Smooth muscle cell (in vitro differentiated cells): Measurements from ENCODE around the gene CD244. TPM values are rescaled to one million over a fixed set of nuclear protein-coding genes. Genes with fewer than 3 reads are reported as not detected.

Experiments
- DNase-seq: peaks from one replicate; lab custom pipeline; 2025; ENCODE audit not compliant: unreplicated experiment; lab: John Stamatoyannopoulos, UW
- H2AFZ ChIP-seq: fragments of 200-600 bp; sonication (generic); 2 replicates; pipeline ENCODE4 v1.6.0; 2016; ENCODE audit warnings: antibody characterized with exemption, low read depth, mild to moderate bottlenecking
- H3F3A ChIP-seq: fragments of 200-600 bp; sonication (generic); 2 replicates; pipeline ENCODE4 v1.6.0; 2017; ENCODE audit warnings: antibody characterized with exemption, low read depth
- H3K27ac ChIP-seq: fragments of 200-600 bp; sonication (generic); 2 replicates; pipeline ENCODE4 v1.5.1; 2016; ENCODE audit warnings: low read depth, mild to moderate bottlenecking
- H3K27me3 ChIP-seq: fragments of 200-600 bp; sonication (generic); 2 replicates; pipeline ENCODE4 v1.6.1; 2016; ENCODE audit warnings: low read depth, mild to moderate bottlenecking
- H3K36me3 ChIP-seq: fragments of 200-600 bp; sonication (generic); 2 replicates; pipeline ENCODE4 v1.5.1; 2016; ENCODE audit warnings: low read depth
- H3K4me1 ChIP-seq: fragments of 200-600 bp; sonication (generic); 2 replicates; pipeline ENCODE4 v1.5.1; 2016; ENCODE audit warnings: low read depth
- H3K4me2 ChIP-seq: fragments of 200-600 bp; sonication (generic); 2 replicates; pipeline ENCODE4 v1.6.0; 2016; ENCODE audit warnings: mild to moderate bottlenecking
- H3K4me3 ChIP-seq: fragments of 200-600 bp; sonication (generic); 2 replicates; pipeline ENCODE4 v1.5.1; 2016; ENCODE audit warnings: mild to moderate bottlenecking
- H3K79me2 ChIP-seq: fragments of 200-600 bp; sonication (generic); 2 replicates; pipeline ENCODE4 v1.6.0; 2016; ENCODE audit warnings: low read depth, mild to moderate bottlenecking
- H3K9ac ChIP-seq: fragments of 200-600 bp; sonication (generic); 2 replicates; pipeline ENCODE4 v1.6.0; 2016; ENCODE audit warnings: low read depth
- H3K9me3 ChIP-seq: fragments of 200-600 bp; sonication (generic); replicated peaks from 2 replicates; pipeline ENCODE4 v1.5.1; 2016; ENCODE audit warnings: low read depth
- H4K20me1 ChIP-seq: fragments of 200-600 bp; sonication (generic); 2 replicates; pipeline ENCODE4 v1.6.0; 2016; ENCODE audit warnings: low read depth
- WGBS: methylation state at CpG from one replicate; pipeline ENCODE4 v1.1.7; 2016; ENCODE audit warnings: low lambda C conversion rate; 5-methylcytosine and 5-hydroxymethylcytosine counted together
- polyA plus RNA-seq: library from polyadenylated mRNA; unstranded; fragments of >200 nt; fragmentation: Nextera tagmentation; extraction: Ambion mirVana; gene quantifications from 2 replicates; pipeline ENCODE4 v1.2.1, GENCODE V29; 2016
- total RNA-seq: library from RNA; depleted of rRNA; stranded (reverse); fragments of >200 nt; gene quantifications from 2 replicates; pipeline ENCODE4 v1.2.3, GENCODE V29; 2014
- TF ChIP-seq, protein P1 (sequence below): fragments of 200-600 bp; sonication (generic); IDR thresholded peaks from 2 replicates; pipeline ENCODE4 v1.5.1; 2017; ENCODE audit warnings: borderline replicate concordance, mild to moderate bottlenecking, antibody characterized with exemption; ENCODE audit not compliant: insufficient read depth, poor library complexity, severe bottlenecking

CD244 gene
- total and polyA plus RNA-seq, 2 experiments from 2014 or later, result 0.99 TPM; not detected in 1

- H3K79me2 ChIP-seq, result no peaks in the 10 kb centered on the region
- H3K27me3 ChIP-seq, result no peaks in the 10 kb centered on the region
- no peak overlapping the region for H3K4me3 ChIP-seq
- no peak overlapping the region for H3K27ac ChIP-seq
- no peaks in the 10 kb centered on the region for H4K20me1 ChIP-seq
- no peaks in the 10 kb centered on the region for H3K9me3 ChIP-seq
- no peak overlapping the region for H2AFZ ChIP-seq
- DNase-seq, result no peak
- H3F3A ChIP-seq, result no peaks in the 10 kb centered on the region
- no peaks in the 10 kb centered on the region for H3K4me1 ChIP-seq
- WGBS, result 88% methylated on average over 2 of the region's 2 CpGs
- H3K36me3 ChIP-seq, result no peaks in the 10 kb centered on the region
- no peak overlapping the region for H3K9ac ChIP-seq
- TF ChIP-seq, protein P1, sequence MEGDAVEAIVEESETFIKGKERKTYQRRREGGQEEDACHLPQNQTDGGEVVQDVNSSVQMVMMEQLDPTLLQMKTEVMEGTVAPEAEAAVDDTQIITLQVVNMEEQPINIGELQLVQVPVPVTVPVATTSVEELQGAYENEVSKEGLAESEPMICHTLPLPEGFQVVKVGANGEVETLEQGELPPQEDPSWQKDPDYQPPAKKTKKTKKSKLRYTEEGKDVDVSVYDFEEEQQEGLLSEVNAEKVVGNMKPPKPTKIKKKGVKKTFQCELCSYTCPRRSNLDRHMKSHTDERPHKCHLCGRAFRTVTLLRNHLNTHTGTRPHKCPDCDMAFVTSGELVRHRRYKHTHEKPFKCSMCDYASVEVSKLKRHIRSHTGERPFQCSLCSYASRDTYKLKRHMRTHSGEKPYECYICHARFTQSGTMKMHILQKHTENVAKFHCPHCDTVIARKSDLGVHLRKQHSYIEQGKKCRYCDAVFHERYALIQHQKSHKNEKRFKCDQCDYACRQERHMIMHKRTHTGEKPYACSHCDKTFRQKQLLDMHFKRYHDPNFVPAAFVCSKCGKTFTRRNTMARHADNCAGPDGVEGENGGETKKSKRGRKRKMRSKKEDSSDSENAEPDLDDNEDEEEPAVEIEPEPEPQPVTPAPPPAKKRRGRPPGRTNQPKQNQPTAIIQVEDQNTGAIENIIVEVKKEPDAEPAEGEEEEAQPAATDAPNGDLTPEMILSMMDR, result no peak
- H3K4me2 ChIP-seq, result no peak overlapping the region
Observed at GRCh38 chr1:160780398-160780755, 82.3 kb downstream of the CD244 start.

Other genes with a start within 250 kb of the CD244 start
- not detected in 2 replicates for gene SLAMF1, start 215.8 kb downstream of the CD244 start, total RNA-seq
- not detected in 2 replicates for gene SLAMF1, start 215.8 kb downstream of the CD244 start, polyA plus RNA-seq
- not detected in 2 replicates for gene CD48, start 151.1 kb downstream of the CD244 start, total RNA-seq
- gene CD48, start 151.1 kb downstream of the CD244 start, polyA plus RNA-seq, result 0.37 TPM in 1 of 2 replicates, not detected in the other
- not detected in 2 replicates for gene SLAMF7, start 123.6 kb downstream of the CD244 start, total RNA-seq
- gene SLAMF7, start 123.6 kb downstream of the CD244 start, polyA plus RNA-seq, result 0.38 TPM in 1 of 2 replicates, not detected in the other
- gene LY9, start 66.7 kb downstream of the CD244 start, total RNA-seq, result not detected in 2 replicates
- gene LY9, start 66.7 kb downstream of the CD244 start, polyA plus RNA-seq, result not detected in 2 replicates
- not detected in 2 replicates for gene ITLN1, start 22.3 kb upstream of the CD244 start, total RNA-seq
- not detected in 2 replicates for gene ITLN1, start 22.3 kb upstream of the CD244 start, polyA plus RNA-seq
- not detected in 2 replicates for gene ITLN2, start 91.9 kb upstream of the CD244 start, total RNA-seq
- not detected in 2 replicates for gene ITLN2, start 91.9 kb upstream of the CD244 start, polyA plus RNA-seq
- 57.8 and 62.5 TPM in 2 replicates for gene F11R, start 158.3 kb upstream of the CD244 start, total RNA-seq
- 26.4 and 35.6 TPM in 2 replicates for gene F11R, start 158.3 kb upstream of the CD244 start, polyA plus RNA-seq
- 11.5 and 48.0 TPM in 2 replicates for gene TSTD1, start 176.1 kb upstream of the CD244 start, total RNA-seq
- 26.0 and 63.2 TPM in 2 replicates for gene TSTD1, start 176.1 kb upstream of the CD244 start, polyA plus RNA-seq
- 47.0 and 51.7 TPM in 2 replicates for gene USF1, start 183.1 kb upstream of the CD244 start, total RNA-seq
- gene USF1, start 183.1 kb upstream of the CD244 start, polyA plus RNA-seq, result 18.2 and 20.0 TPM in 2 replicates
- gene ARHGAP30, start 207.0 kb upstream of the CD244 start, total RNA-seq, result 0.90 and 1.2 TPM in 2 replicates
- 0.13 and 1.1 TPM in 2 replicates for gene ARHGAP30, start 207.0 kb upstream of the CD244 start, polyA plus RNA-seq
- 18.2 and 27.6 TPM in 2 replicates for gene NECTIN4, start 226.7 kb upstream of the CD244 start, total RNA-seq
- gene NECTIN4, start 226.7 kb upstream of the CD244 start, polyA plus RNA-seq, result 12.7 and 32.8 TPM in 2 replicates
- 2.2 and 10.0 TPM in 2 replicates for gene KLHDC9, start 235.5 kb upstream of the CD244 start, total RNA-seq
- 3.3 and 4.6 TPM in 2 replicates for gene KLHDC9, start 235.5 kb upstream of the CD244 start, polyA plus RNA-seq